Measurements from ENCODE around the gene ANKRA2.

ANKRA2 gene

GRCh38 chr5:73565139-73565968 is at the start of gene ANKRA2, which contains the start of gene UTP15:
Gene ANKRA2 (minus strand): TSS chr5:73565639. CDS start chr5:73562881, 2,758 bp downstream.
Gene UTP15 (plus strand): TSS chr5:73565743. CDS start chr5:73567345, 1,602 bp downstream.
- DNase-seq = peak; percentile 98

- DNase-seq = no peak
Observed at GRCh38 chr5:73615085-73615484, 49.6 kb upstream of the ANKRA2 start.

GRCh38 chr5:73612799-73613198 is 47.4 kb upstream of the ANKRA2 start:
- DNase-seq = no peak

- no peak for DNase-seq
Observed at GRCh38 chr5:73607228-73607627, 41.8 kb upstream of the ANKRA2 start.

GRCh38 chr5:73606206-73606753 is 40.8 kb upstream of the ANKRA2 start:
- DNase-seq = no peak

- peak; percentile 33 for DNase-seq
Observed at GRCh38 chr5:73605223-73606087, 40.0 kb upstream of the ANKRA2 start.

GRCh38 chr5:73603998-73604397 is 38.6 kb upstream of the ANKRA2 start:
- no peak for DNase-seq

- no peak for DNase-seq
Observed at GRCh38 chr5:73599380-73599779, 33.9 kb upstream of the ANKRA2 start.

- peak; percentile 11 for DNase-seq
Observed at GRCh38 chr5:73596705-73597328, 31.4 kb upstream of the ANKRA2 start.

- peak; percentile 59 for DNase-seq
Observed at GRCh38 chr5:73592551-73592950, 27.1 kb upstream of the ANKRA2 start.

- DNase-seq = peak; percentile 72
Observed at GRCh38 chr5:73591698-73592501, 26.5 kb upstream of the ANKRA2 start.

- peak; percentile 83 for DNase-seq
Observed at GRCh38 chr5:73591102-73591695, 25.8 kb upstream of the ANKRA2 start.

- no peak for DNase-seq
Observed at GRCh38 chr5:73587923-73588322, 22.5 kb upstream of the ANKRA2 start.

GRCh38 chr5:73582285-73583145 is 17.1 kb upstream of the ANKRA2 start:
- no peak for DNase-seq

- DNase-seq = no peak
Observed at GRCh38 chr5:73565969-73566547, 619 bp upstream of the ANKRA2 start.

- no peak for DNase-seq
Observed at GRCh38 chr5:73564675-73565074, 764 bp downstream of the ANKRA2 start.

GRCh38 chr5:73564018-73564417 is 1.4 kb downstream of the ANKRA2 start:
- DNase-seq = no peak

GRCh38 chr5:73558950-73559349 is 6.5 kb downstream of the ANKRA2 start:
- DNase-seq = no peak

- no peak for DNase-seq
Observed at GRCh38 chr5:73552642-73553041, 12.8 kb downstream of the ANKRA2 start.

- no peak for DNase-seq
Observed at GRCh38 chr5:73550016-73550415, 15.4 kb downstream of the ANKRA2 start.

Data from fibroblast of skin of right quadriceps (primary cell).